ENCODE results near the gene KRTAP25-1. TPM values are rescaled to one million over a fixed set of nuclear protein-coding genes. Genes with fewer than 3 reads are reported as not detected.

The KRTAP25-1 gene
- total and polyA plus RNA-seq, 2 donors, result not detected

Other genes with a start within 250 kb of the KRTAP25-1 start
- gene CLDN17, start 122.7 kb downstream of the KRTAP25-1 start, total RNA-seq, result not detected
- not detected for gene CLDN17, start 122.7 kb downstream of the KRTAP25-1 start, polyA plus RNA-seq
- 1.6 TPM for gene CLDN8, start 73.4 kb downstream of the KRTAP25-1 start, total RNA-seq
- 0.04 TPM for gene CLDN8, start 73.4 kb downstream of the KRTAP25-1 start, polyA plus RNA-seq
- not detected for gene KRTAP24-1, start 6.6 kb downstream of the KRTAP25-1 start, total RNA-seq
- gene KRTAP24-1, start 6.6 kb downstream of the KRTAP25-1 start, polyA plus RNA-seq, result not detected
- gene KRTAP26-1, start 30.8 kb upstream of the KRTAP25-1 start, total RNA-seq, result not detected
- gene KRTAP26-1, start 30.8 kb upstream of the KRTAP25-1 start, polyA plus RNA-seq, result not detected
- not detected for gene KRTAP27-1, start 48.2 kb upstream of the KRTAP25-1 start, total RNA-seq
- not detected for gene KRTAP27-1, start 48.2 kb upstream of the KRTAP25-1 start, polyA plus RNA-seq
- gene KRTAP23-1, start 59.1 kb upstream of the KRTAP25-1 start, total RNA-seq, result not detected
- not detected for gene KRTAP23-1, start 59.1 kb upstream of the KRTAP25-1 start, polyA plus RNA-seq
- gene KRTAP13-2, start 82.8 kb upstream of the KRTAP25-1 start, total RNA-seq, result not detected
- not detected for gene KRTAP13-2, start 82.8 kb upstream of the KRTAP25-1 start, polyA plus RNA-seq
- gene KRTAP13-1, start 106.5 kb upstream of the KRTAP25-1 start, total RNA-seq, result not detected
- not detected for gene KRTAP13-1, start 106.5 kb upstream of the KRTAP25-1 start, polyA plus RNA-seq
- not detected for gene KRTAP13-3, start 136.4 kb upstream of the KRTAP25-1 start, total RNA-seq
- not detected for gene KRTAP13-3, start 136.4 kb upstream of the KRTAP25-1 start, polyA plus RNA-seq
- not detected for gene KRTAP13-4, start 140.7 kb upstream of the KRTAP25-1 start, total RNA-seq
- not detected for gene KRTAP13-4, start 140.7 kb upstream of the KRTAP25-1 start, polyA plus RNA-seq
- gene KRTAP15-1, start 150.8 kb upstream of the KRTAP25-1 start, total RNA-seq, result not detected
- not detected for gene KRTAP15-1, start 150.8 kb upstream of the KRTAP25-1 start, polyA plus RNA-seq
- gene KRTAP19-1, start 190.9 kb upstream of the KRTAP25-1 start, total RNA-seq, result not detected
- gene KRTAP19-1, start 190.9 kb upstream of the KRTAP25-1 start, polyA plus RNA-seq, result not detected
- not detected for gene KRTAP19-2, start 197.9 kb upstream of the KRTAP25-1 start, total RNA-seq
- gene KRTAP19-2, start 197.9 kb upstream of the KRTAP25-1 start, polyA plus RNA-seq, result not detected
- gene KRTAP19-3, start 202.5 kb upstream of the KRTAP25-1 start, total RNA-seq, result not detected
- not detected for gene KRTAP19-3, start 202.5 kb upstream of the KRTAP25-1 start, polyA plus RNA-seq
- gene KRTAP19-4, start 207.7 kb upstream of the KRTAP25-1 start, total RNA-seq, result not detected
- not detected for gene KRTAP19-4, start 207.7 kb upstream of the KRTAP25-1 start, polyA plus RNA-seq
- gene KRTAP19-5, start 212.6 kb upstream of the KRTAP25-1 start, total RNA-seq, result not detected
- gene KRTAP19-5, start 212.6 kb upstream of the KRTAP25-1 start, polyA plus RNA-seq, result not detected